Fibroblast of lung (primary cell): ENCODE data around the gene IL18RAP.

Source experiments
- CTCF ChIP-seq, 2 donors: IDR thresholded peaks in 1 of 2; conservative IDR thresholded peaks in 1 of 2; 1 replicate in 1 of 2; 2 replicates in 1 of 2; pipeline ENCODE4 v1.5.1; 2011 to 2012; ENCODE audit warnings: low read length in 2 of 2, control low read depth in 1 of 2, inconsistent platforms in 1 of 2, low read depth in 1 of 2, mild to moderate bottlenecking in 1 of 2
- EZH2 ChIP-seq: IDR thresholded peaks from 2 replicates; pipeline ENCODE4 v1.5.1; 2012; ENCODE audit warnings: low read length, control low read depth, mild to moderate bottlenecking; ENCODE audit errors: missing control alignments

DNA sequence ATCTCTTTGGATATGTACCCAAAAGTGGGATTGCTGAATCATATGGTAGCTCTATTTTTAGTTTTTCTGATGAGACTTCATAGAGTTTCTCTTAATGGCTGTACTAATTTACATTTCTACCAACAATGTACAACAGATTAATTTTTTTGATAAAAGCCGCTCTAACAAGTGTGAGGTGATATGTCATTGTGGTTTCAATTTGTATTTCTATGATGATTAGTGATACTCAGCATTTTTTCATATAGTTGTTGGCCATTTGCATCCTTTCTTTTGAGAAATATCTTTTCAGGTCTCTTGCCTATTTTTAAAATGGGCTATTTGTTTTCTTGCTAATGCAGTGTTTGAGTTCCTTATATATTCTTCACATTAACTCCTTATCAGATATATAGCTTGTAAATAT lies 4.3 kb downstream of the IL18RAP start:
- no peak for TF ChIP-seq CTCF (conservative IDR thresholded peaks at IDR 0.05 in 1 of 2, IDR thresholded peaks at IDR 0.05 in 1 of 2; ENCODE audit: low read depth in 1 of 2, low read length in 2 of 2)
- TF ChIP-seq EZH2 = no peak
